Measurements from ENCODE around the gene TMED10.

- TF ChIP-seq POLR2A (IDR thresholded peaks at IDR 0.05; ENCODE audit: low read length) (no peak), GATA1 (IDR thresholded peaks at IDR 0.05; ENCODE audit: low read depth, low read length) (no peak)
Measured at GRCh38 chr14:75158843-75159614, 17.4 kb downstream of the TMED10 start.

Data from erythroblast (primary cell).